HepG2 (cell line): ENCODE results near the gene CRIP1. TPM values are rescaled to one million over a fixed set of nuclear protein-coding genes. Genes with fewer than 3 reads are reported as not detected.

Source experiments
- DR1 ChIP-seq: sonication (generic); formaldehyde crosslinking; IDR thresholded peaks from 2 replicates; pipeline ENCODE4 v1.8.0; 2021; ENCODE audit warnings: mild to moderate bottlenecking, missing genetic modification reagents, inconsistent platforms
- ERF ChIP-seq: IDR thresholded peaks from 2 replicates; pipeline ENCODE4 v1.6.1; 2018; ENCODE audit warnings: missing biosample characterization, missing genetic modification reagents
- FOXP1 ChIP-seq, 2 experiments: fragments of 450-650 bp in 1 of 2; IDR thresholded peaks; 2 replicates each; pipeline ENCODE4 v1.6.1; 2017 to 2018; ENCODE audit warnings: antibody characterized with exemption in 1 of 2
- KLF9 ChIP-seq: IDR thresholded peaks from 2 replicates; pipeline ENCODE4 v1.6.1; 2016; ENCODE audit warnings: low read depth
- MAZ ChIP-seq, 2 experiments: sonication (generic) in 1 of 2; formaldehyde crosslinking in 1 of 2; IDR thresholded peaks; 2 replicates each; pipeline versions ENCODE4 v1.5.0 to v1.6.1; 2012 to 2020; ENCODE audit warnings: low read depth in 2 of 2, mild to moderate bottlenecking in 2 of 2, borderline replicate concordance in 1 of 2, improper control_type of control experiment in 1 of 2, low read length in 1 of 2, missing genetic modification reagents in 1 of 2, moderate library complexity in 1 of 2
- NRL ChIP-seq: sonication (generic); formaldehyde crosslinking; IDR thresholded peaks from 2 replicates; pipeline ENCODE4 v1.5.0; 2020; ENCODE audit warnings: missing genetic modification reagents, mild to moderate bottlenecking, moderate library complexity, borderline replicate concordance
- RFX1 ChIP-seq: fragments of 450-650 bp; IDR thresholded peaks from 2 replicates; pipeline ENCODE4 v1.6.1; 2017
- SIX1 ChIP-seq: sonication (generic); formaldehyde crosslinking; IDR thresholded peaks from 2 replicates; pipeline ENCODE4 v1.4.0; 2020; ENCODE audit warnings: missing genetic modification reagents, borderline replicate concordance
- SMAD3 ChIP-seq: sonication (generic); formaldehyde crosslinking; IDR thresholded peaks from 2 replicates; pipeline ENCODE4 v1.4.0; 2020; ENCODE audit warnings: missing genetic modification reagents
- SMARCC2 ChIP-seq: fragments of 450-650 bp; IDR thresholded peaks from 2 replicates; pipeline ENCODE4 v1.6.1; 2017; ENCODE audit warnings: antibody characterized with exemption, mild to moderate bottlenecking
- SP2 ChIP-seq: sonication (generic); formaldehyde crosslinking; IDR thresholded peaks from 2 replicates; pipeline ENCODE4 v1.5.1; 2020; ENCODE audit warnings: mild to moderate bottlenecking, missing genetic modification reagents
- TBX2 ChIP-seq: sonication (generic); formaldehyde crosslinking; IDR thresholded peaks from 2 replicates; pipeline ENCODE4 v1.5.0; 2020; ENCODE audit warnings: missing genetic modification reagents, mild to moderate bottlenecking, borderline replicate concordance
- ZNF136 ChIP-seq: sonication (generic); formaldehyde crosslinking; IDR thresholded peaks from 2 replicates; pipeline ENCODE4 v1.8.1; 2022; ENCODE audit warnings: low read depth, mild to moderate bottlenecking, moderate library complexity, missing genetic modification reagents
- ZNF34 ChIP-seq: sonication (generic); formaldehyde crosslinking; IDR thresholded peaks from 2 replicates; pipeline ENCODE4 v1.4.0; 2020; ENCODE audit warnings: mild to moderate bottlenecking, missing genetic modification reagents, borderline replicate concordance
- ZNF383 ChIP-seq: sonication (generic); formaldehyde crosslinking; IDR thresholded peaks from 2 replicates; pipeline ENCODE4 v1.4.0; 2020; ENCODE audit warnings: missing genetic modification reagents, mild to moderate bottlenecking, borderline replicate concordance
- ZNF570 ChIP-seq: sonication (generic); formaldehyde crosslinking; IDR thresholded peaks from 2 replicates; pipeline ENCODE4 v1.4.0; 2020; ENCODE audit warnings: mild to moderate bottlenecking, missing genetic modification reagents, borderline replicate concordance
- ZNF780A ChIP-seq: sonication (generic); formaldehyde crosslinking; IDR thresholded peaks from 2 replicates; pipeline ENCODE4 v1.8.0; 2022; ENCODE audit warnings: mild to moderate bottlenecking, missing genetic modification reagents, moderate library complexity
- ZNF782 ChIP-seq: sonication (generic); formaldehyde crosslinking; IDR thresholded peaks from 2 replicates; pipeline ENCODE4 v1.4.0; 2020; ENCODE audit warnings: missing genetic modification reagents, mild to moderate bottlenecking, borderline replicate concordance
- ZNF816 ChIP-seq: sonication (generic); formaldehyde crosslinking; IDR thresholded peaks from 2 replicates; pipeline ENCODE4 v1.8.0; 2022; ENCODE audit warnings: missing genetic modification reagents, mild to moderate bottlenecking, borderline replicate concordance
- polyA plus RNA-seq, 8 experiments: library from polyadenylated mRNA; depleted of rRNA in 3 of 8; stranded (reverse) in 7 of 8; unstranded in 1 of 8; fragments of >200 nt; fragmentation: Illumina TruSeq in 4 of 8; extraction: Trizol in 4 of 8; gene quantifications; 2 replicates each; pipeline versions ENCODE4 v1.2.1 to v1.2.3, GENCODE V29; 2011 to 2016; ENCODE audit warnings: low read depth in 4 of 8, missing spikeins in 1 of 8, mixed read lengths in 1 of 8; ENCODE audit not compliant: insufficient read depth in 1 of 8
- total RNA-seq, 5 experiments: library from RNA; depleted of rRNA; stranded (reverse); fragments of >200 nt; fragmentation: Illumina TruSeq; extraction: Trizol; gene quantifications; 2 replicates each; pipeline ENCODE4 v1.2.3, GENCODE V29; 2016; ENCODE audit warnings: low read depth in 1 of 5
- TF ChIP-seq, protein P1 (sequence below): sonication (generic); formaldehyde crosslinking; IDR thresholded peaks from 2 replicates; pipeline ENCODE4 v1.5.0; 2020; ENCODE audit warnings: mild to moderate bottlenecking, missing genetic modification reagents
- TF ChIP-seq, protein P2 (sequence below): sonication (generic); formaldehyde crosslinking; IDR thresholded peaks from 2 replicates; pipeline ENCODE4 v1.4.0; 2020; ENCODE audit warnings: missing genetic modification reagents
- TF ChIP-seq, protein P3 (sequence below): sonication (generic); formaldehyde crosslinking; IDR thresholded peaks from 2 replicates; pipeline ENCODE4 v1.5.0; 2020; ENCODE audit warnings: missing genetic modification reagents

Gene CRIP1
- total and polyA plus RNA-seq, 2 of the 13 experiments (the other 11 are each of a cell fraction or from before 2014, with no cell fraction given) = 53.9 to 59.5 TPM

DNA sequence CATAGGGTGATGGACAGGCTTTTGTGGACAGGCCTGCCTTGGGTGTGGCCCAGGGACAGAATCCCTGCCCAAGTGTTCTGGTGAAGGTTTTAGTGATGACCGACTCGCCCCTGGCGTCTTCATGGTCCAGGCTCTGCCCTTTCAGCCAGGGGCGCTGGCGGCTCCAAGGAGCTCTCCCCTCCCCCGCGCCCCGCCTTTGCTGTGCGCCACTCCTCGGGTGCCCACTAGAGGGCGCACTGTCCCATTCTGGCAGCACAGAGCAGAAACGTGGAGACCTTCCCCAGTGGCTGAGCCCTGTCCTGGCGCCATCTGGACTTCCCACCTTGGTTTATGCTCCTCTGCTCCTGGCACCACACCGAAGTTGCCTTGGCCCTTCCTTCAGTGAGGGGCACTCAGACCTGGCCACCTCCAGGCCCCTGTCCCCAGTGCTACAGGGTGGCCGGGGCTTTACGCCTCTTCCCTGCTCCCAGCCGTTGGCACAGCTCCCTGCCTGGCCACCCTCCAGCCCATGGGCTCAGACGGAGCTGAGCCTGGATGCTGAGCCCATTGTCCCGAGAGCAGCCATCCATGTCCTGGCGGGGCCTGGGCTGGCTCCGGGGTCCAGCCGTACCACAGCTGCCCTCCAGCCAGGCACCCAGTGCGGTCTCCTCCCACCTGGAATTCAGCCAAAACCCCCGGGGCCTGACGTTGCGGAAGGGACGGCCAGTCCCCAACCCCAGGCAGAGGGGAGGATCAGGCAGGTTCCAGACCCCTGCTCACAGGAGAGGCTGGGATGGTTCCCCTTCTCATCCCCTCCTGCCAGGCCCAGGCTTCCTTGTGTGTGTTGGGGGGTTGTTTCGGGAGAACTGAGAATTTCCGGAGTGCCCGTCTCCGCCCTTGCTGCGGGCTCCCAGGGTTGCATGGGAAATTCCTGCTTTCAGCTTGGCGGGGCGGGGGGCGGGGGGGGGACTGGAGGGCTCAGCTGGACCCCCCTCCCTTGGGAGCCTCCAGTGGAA is 5.6 kb upstream of the CRIP1 start (continued):
- TF ChIP-seq ERF (CRISPR knock-in tag) (no peak), SMAD3 (CRISPR knock-in tag) (peak; percentile 82), SMARCC2 (no peak), KLF9 (no peak), ZNF816 (CRISPR knock-in tag) (no peak; the same call in 1 of the 2 replicates), DR1 (no peak), ZNF34 (no peak), MAZ (IDR thresholded peaks at IDR 0.05; ENCODE audit: borderline replicate concordance, low read depth, low read length) (peak; percentile 74; the same call in 1 of the 2 replicates), MAZ (CRISPR knock-in tag; IDR thresholded peaks at IDR 0.05; ENCODE audit: low read depth) (peak; percentile 86), ZNF383 (no peak), ZNF782 (CRISPR knock-in tag) (no peak), SIX1 (CRISPR knock-in tag) (no peak), ZNF780A (CRISPR knock-in tag) (no peak), ZNF136 (CRISPR knock-in tag) (0 out of 2 replicates have a peak, but pooled peaks have one; percentile 45), TBX2 (CRISPR knock-in tag) (peak; percentile 50; the same call in 1 of the 2 replicates), NRL (CRISPR knock-in tag) (0 out of 2 replicates have a peak, but pooled peaks have one; percentile 73), FOXP1 (IDR thresholded peaks at IDR 0.05) (no peak), FOXP1 (CRISPR knock-in tag; IDR thresholded peaks at IDR 0.05) (no peak), SP2 (no peak), RFX1 (no peak), ZNF570 (CRISPR knock-in tag) (no peak)
- TF ChIP-seq, protein P1, sequence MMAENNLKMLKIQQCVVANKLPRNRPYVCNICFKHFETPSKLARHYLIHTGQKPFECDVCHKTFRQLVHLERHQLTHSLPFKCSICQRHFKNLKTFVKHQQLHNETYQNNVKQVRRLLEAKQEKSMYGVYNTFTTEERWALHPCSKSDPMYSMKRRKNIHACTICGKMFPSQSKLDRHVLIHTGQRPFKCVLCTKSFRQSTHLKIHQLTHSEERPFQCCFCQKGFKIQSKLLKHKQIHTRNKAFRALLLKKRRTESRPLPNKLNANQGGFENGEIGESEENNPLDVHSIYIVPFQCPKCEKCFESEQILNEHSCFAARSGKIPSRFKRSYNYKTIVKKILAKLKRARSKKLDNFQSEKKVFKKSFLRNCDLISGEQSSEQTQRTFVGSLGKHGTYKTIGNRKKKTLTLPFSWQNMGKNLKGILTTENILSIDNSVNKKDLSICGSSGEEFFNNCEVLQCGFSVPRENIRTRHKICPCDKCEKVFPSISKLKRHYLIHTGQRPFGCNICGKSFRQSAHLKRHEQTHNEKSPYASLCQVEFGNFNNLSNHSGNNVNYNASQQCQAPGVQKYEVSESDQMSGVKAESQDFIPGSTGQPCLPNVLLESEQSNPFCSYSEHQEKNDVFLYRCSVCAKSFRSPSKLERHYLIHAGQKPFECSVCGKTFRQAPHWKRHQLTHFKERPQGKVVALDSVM = no peak
- TF ChIP-seq, protein P2, sequence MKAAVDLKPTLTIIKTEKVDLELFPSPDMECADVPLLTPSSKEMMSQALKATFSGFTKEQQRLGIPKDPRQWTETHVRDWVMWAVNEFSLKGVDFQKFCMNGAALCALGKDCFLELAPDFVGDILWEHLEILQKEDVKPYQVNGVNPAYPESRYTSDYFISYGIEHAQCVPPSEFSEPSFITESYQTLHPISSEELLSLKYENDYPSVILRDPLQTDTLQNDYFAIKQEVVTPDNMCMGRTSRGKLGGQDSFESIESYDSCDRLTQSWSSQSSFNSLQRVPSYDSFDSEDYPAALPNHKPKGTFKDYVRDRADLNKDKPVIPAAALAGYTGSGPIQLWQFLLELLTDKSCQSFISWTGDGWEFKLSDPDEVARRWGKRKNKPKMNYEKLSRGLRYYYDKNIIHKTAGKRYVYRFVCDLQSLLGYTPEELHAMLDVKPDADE = no peak
- TF ChIP-seq, protein P3, sequence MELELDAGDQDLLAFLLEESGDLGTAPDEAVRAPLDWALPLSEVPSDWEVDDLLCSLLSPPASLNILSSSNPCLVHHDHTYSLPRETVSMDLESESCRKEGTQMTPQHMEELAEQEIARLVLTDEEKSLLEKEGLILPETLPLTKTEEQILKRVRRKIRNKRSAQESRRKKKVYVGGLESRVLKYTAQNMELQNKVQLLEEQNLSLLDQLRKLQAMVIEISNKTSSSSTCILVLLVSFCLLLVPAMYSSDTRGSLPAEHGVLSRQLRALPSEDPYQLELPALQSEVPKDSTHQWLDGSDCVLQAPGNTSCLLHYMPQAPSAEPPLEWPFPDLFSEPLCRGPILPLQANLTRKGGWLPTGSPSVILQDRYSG (CRISPR knock-in tag) = no peak
